Right forelimb (tissue), 1 donor: Measurements from ENCODE around the gene MSH6.
"Not testable (repeated sequence)": the region's sequence is repeated elsewhere in the genome, so short reads cannot be mapped to it uniquely, and the experiment has no call there.

Source experiments
- DNase-seq: peaks from one replicate; pipeline ENCODE4 v3.0.0-alpha.2; 2018

Gene MSH6

GRCh38 chr2:47849368-47849767, 66.4 kb downstream of the MSH6 start:
- no peak for DNase-seq

- DNase-seq = no peak
Observed at GRCh38 chr2:47850198-47850597, 67.3 kb downstream of the MSH6 start.

DNA sequence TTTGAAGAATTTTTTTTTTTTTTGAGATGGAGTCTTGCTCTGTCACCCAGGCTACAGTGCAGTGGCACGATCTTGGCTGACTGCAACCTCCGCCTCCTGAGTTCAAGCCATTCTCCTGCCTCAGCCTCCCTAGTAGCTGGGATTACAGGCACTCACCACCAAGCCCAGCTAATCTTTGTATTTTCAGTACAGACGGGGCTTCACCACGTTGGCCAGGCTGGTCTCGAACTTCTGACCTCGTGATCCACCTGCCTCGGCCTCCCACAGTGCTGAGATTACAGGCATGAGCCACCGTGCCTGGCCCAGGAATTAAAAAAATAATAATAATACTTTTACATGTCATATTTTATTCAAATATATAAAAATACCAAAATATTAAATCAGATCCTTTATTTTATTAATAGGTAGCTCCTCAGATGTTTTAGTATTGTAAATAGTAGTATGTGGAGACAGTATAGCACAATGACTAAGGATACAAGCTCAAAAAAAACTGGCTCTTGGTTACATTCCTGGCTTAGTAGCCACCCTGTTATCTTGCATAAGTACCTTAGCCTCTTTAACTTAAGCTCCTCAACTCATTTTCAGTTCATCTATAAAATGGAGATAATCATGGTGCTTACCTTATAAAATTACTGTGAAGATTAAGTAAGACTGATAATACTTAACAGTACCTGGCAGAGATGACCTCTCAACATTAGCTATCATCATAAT, 70.3 kb downstream of the MSH6 start:
- DNase-seq = not testable (repeated sequence)
